ENCODE results near the gene GABRA4.

- TF ChIP-seq ZNF221 (tag by site-specific recombination; IDR thresholded peaks at IDR 0.05; ENCODE audit: borderline replicate concordance) (no peak), CTCF (tag by site-specific recombination; IDR thresholded peaks at IDR 0.05) (no peak), ZNF350 (tag by site-specific recombination; IDR thresholded peaks at IDR 0.05) (no peak), ZNF391 (tag by site-specific recombination; IDR thresholded peaks at IDR 0.05; ENCODE audit: borderline replicate concordance, low read depth) (no peak)
Measured at GRCh38 chr4:46979726-46980125, 13.7 kb downstream of the GABRA4 start.
